GM18868 (cell line): ENCODE data around the gene APP.

ENCODE experiments used
- ATAC-seq: cut with Tn5 transposase; IDR thresholded peaks from one replicate; pipeline ENCODE4 v1.9.1; 2021; ENCODE audit warnings: mild to moderate bottlenecking, moderate library complexity; ENCODE audit not compliant: unreplicated experiment

APP gene

GRCh38 chr21:25986928-25987327 is 183.6 kb downstream of the APP start:
- no peak for ATAC-seq

GRCh38 chr21:25985990-25986389 is 184.6 kb downstream of the APP start:
- ATAC-seq = no peak

- no peak for ATAC-seq
Measured at GRCh38 chr21:25984538-25984937, 186.0 kb downstream of the APP start.

GRCh38 chr21:25983745-25984144 is 186.8 kb downstream of the APP start:
- no peak for ATAC-seq

- ATAC-seq = no peak
Measured at GRCh38 chr21:25980710-25981109, 189.9 kb downstream of the APP start.

GRCh38 chr21:25979845-25980616 is 190.5 kb downstream of the APP start:
- no peak for ATAC-seq

GRCh38 chr21:25977068-25977611 is 193.4 kb downstream of the APP start:
- no peak for ATAC-seq

- no peak for ATAC-seq
Measured at GRCh38 chr21:25974964-25975363, 195.6 kb downstream of the APP start.

- no peak for ATAC-seq
Measured at GRCh38 chr21:25970254-25970930, 200.2 kb downstream of the APP start.

- ATAC-seq = peak; percentile 45
Measured at GRCh38 chr21:25967901-25968438, 202.6 kb downstream of the APP start.

GRCh38 chr21:25967181-25967900 is 203.2 kb downstream of the APP start:
- peak; percentile 97 for ATAC-seq

- no peak for ATAC-seq
Measured at GRCh38 chr21:25965951-25966707, 204.4 kb downstream of the APP start.

- ATAC-seq = no peak
Measured at GRCh38 chr21:25964926-25965325, 205.6 kb downstream of the APP start.

GRCh38 chr21:25964015-25964414 is 206.6 kb downstream of the APP start:
- no peak for ATAC-seq

- no peak for ATAC-seq
Measured at GRCh38 chr21:25963181-25963580, 207.4 kb downstream of the APP start.

- ATAC-seq = no peak
Measured at GRCh38 chr21:25961042-25961441, 209.5 kb downstream of the APP start.

- no peak for ATAC-seq
Measured at GRCh38 chr21:25960402-25960801, 210.2 kb downstream of the APP start.

GRCh38 chr21:25959799-25960198 is 210.8 kb downstream of the APP start:
- ATAC-seq = no peak

- no peak for ATAC-seq
Measured at GRCh38 chr21:25956993-25957714, 213.4 kb downstream of the APP start.

- no peak for ATAC-seq
Measured at GRCh38 chr21:25955646-25956045, 214.9 kb downstream of the APP start.
